DMS153 (cell line): ENCODE data around the gene REEP1.
A peak's percentile ranks its signal among the peaks of the same experiment; 100 is the strongest.
"Not testable (repeated sequence)": the region's sequence is repeated elsewhere in the genome, so short reads cannot be mapped to it uniquely, and the experiment has no call there.

ENCODE experiments used
- DNase-seq: peaks from one replicate; lab custom pipeline; 2025; lab: John Stamatoyannopoulos, UW

REEP1 gene

DNA sequence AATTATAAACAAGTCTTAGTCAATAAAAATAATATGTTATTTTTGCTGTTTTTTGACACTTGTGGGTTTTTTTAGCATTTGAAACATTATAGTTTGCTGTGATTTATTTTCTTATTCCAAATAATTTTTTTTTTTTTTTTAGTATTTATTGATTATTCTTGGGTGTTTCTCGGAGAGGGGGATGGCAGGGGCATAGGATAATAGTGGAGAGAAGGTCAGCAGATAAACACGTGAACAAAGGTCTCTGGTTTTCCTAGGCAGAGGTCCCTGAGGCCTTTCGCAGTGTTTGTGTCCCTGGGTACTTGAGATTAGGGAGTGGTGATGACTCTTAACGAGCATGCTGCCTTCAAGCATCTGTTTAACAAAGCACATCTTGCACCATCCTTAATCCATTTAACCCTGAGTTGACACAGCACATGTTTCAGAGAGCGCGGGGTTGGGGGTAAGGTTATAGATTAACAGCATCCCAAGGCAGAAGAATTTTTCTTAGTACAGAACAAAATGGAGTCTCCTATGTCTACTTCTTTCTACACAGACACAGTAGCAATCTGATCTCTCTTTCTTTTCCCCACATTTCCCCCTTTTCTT, 8.5 kb upstream of the REEP1 start:
- not testable (repeated sequence) for DNase-seq

DNA sequence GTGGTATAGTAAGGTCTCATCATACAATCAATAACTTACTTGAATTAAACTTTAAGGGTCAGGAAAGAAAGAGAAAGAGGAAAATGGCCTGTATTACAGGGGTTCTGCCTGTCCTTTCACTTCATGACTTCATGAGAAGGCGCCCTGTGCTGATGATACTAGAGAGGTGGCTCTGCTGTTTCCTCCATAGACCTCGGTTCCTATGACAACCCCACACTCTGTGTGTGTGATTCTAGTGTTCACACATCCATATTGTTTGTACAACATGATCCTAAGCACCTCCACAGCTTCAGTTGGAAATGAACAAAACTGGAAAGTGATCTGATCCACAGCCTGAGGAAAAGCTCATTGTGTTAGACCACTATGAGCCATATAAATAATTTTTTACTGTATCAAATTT, 7.0 kb upstream of the REEP1 start:
- peak; percentile 19 for DNase-seq

DNA sequence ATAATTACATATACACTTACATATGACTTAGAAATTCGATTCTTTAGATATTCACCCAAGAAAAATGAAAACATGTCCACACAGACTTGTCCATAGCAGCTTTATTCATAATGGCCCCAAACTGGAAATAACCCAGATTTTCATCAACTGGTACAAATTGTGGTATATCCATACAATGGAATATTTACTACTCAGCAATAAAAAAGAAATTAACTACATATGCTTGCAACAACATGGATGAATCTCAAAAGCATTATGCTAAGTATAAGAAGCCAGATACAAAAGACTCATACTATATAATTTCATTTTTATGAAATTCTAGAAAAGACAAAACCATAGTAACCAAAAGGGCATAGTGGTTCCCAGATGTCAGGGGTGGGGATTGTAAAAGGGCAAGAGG, 5.1 kb upstream of the REEP1 start:
- no peak for DNase-seq

DNA sequence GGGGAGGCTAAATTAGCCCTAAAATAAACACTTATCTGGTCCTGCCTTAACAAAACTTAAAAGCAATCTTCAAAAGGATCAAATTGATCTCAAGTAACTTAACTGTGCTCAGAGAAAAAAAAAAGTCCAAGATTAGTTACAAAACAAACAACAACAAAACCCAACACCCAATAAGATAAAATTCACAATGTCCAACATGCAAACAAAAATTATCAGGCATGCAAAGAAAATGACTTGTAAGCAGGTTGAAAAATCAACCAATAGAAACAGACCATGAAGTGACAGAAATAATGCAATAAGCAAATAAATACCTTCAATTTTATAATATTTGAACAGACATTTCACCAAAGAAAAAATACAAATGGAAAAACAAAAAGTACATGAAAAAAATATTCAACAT, 4.0 kb upstream of the REEP1 start:
- DNase-seq: no peak

DNA sequence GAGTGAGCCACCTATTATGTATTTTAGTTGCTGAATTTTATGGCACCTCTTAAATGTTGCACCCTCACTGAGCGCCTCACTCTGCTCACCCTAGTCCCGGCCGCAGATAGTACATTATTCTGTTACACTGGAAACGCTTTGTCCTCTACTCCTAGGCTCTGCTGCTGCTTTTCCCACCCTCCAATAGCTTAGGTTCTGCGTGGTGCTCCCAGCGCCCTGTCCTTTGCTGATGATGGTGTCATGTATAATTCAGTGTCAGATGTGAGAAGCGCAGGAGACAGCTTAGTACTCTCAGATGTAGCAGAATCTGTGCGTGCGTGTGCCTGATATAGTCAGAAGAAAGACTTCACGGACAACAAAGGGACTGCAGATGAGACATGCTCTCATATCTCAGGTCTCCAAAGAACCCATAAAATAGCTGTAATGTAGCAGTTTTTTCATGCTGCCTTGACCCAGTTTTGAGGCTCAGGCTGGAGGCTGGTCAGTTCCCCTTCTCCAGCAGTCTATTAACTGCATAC, 1.4 kb upstream of the REEP1 start:
- DNase-seq: no peak

DNA sequence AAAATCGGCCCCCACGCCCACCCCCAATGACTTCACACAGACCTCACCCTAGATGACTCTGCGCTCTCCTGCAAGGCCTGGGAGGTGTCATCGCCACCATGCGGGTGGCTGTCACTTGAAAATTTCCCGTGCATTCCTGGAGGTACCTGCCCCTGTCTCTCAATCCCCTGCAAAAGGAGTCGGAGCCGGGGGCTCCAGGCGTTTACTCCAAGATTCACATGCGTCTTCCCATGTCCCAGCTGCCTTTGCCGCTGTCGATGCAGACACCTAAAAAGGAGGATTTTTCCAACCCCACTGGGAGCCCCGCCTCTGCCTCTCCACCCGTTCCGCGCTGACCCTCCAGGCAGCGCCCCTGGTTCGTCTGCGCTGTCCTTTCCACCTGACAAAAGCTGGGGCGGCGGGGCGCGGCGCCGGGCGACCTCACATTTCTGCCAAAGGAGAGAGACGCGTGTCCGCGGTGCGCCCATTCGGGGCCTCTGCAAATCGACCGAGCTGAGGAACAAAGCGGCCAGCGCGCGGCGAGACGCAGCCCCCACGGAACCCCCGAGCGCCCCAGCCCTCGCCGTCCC, 667 bp downstream of the REEP1 start:
- DNase-seq: no peak

DNA sequence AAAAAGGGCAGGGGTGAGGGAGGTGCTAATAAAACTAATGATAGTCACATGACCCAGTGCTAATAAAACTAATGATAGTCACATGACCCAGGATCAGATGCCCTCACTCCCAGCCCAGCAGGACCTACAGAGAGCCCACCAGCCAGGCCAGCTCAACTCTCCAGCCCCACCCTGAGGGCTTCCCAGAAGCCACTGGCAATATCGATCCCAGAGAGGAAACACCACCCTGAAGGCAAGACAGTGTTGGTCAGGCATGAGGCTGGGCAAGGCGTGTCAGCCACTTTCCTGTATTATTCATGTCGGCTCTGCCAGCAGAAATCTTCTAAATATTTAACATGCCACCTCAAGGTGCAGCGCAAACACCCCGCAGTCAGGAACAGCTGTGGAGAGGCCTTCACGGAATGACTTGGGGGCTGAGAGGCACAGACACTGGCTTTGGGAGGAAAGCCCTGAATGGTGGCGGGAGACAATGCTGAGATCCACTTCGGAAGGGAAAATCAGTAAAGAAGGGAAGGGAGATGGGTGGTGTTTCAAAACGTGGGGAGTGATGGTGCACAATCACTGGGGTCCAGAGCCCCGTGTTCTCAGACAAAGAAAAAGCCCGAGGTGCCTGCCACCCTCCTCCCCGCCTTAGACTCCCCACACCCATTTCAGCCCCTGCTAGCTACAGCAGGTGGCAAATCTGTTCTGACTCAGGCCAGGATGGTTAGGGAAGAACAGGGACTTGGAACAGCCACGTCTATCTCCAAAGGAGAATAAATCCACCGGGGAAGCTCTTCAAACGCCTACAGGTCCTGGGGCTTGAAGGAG, 1.4 kb downstream of the REEP1 start:
- DNase-seq: no peak

DNA sequence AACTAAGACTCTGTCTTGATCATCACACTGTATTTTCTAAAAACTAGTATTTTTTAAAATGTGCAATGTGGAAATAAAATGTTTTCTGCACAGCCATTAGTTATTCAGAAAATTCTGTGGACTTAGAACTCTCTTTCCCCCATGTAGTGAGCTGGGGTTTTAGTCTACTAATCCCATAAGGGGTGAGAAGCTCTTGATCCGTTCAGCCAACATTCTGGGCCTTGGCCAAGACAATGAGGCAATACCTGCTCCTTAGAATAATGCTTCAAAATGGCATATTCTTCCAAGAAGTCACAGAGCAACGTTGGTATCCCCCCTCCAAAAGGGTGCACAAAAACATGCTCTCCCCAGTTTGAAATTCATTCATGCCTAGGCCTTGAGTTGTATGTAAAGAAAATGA, 4.0 kb downstream of the REEP1 start:
- no peak for DNase-seq

DNA sequence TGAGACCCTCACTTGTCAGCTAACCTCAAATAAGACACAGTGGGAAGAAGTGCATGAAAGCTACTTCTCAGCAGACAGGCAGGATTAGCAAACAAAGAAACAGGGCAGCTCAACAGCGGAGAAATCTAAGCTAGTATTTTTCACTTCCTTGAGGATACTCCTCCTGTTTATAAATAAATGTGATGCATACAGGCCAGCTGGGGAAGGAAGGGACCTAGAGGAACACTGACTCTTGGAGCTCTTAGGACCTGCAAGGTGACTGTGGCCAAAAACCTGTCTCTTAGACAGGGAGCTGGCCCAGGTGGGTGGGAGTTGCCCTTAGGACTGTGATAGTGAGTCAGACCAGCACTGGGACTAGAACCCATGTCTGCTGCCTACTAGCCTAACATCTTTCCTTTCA, 4.8 kb downstream of the REEP1 start:
- DNase-seq: no peak

DNA sequence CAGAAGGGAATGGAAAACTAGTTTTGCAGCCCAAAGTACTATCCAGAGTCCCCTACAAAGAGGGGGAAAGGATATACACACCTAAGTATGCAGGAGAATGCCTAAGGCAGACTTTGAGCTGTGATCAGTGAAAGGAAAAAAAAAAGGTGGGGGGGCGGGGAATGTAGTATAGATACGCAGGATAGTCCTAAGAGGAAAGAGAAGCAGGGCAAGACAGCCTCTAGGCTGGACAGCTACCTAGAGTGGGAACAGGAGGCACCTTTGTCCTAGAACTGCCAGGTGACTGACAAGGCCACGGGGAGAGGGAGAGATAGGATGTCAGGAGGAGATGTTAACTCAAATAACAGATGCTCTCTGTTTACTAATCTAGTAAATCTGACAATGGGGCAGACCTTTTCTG, 6.0 kb downstream of the REEP1 start:
- no peak for DNase-seq

DNA sequence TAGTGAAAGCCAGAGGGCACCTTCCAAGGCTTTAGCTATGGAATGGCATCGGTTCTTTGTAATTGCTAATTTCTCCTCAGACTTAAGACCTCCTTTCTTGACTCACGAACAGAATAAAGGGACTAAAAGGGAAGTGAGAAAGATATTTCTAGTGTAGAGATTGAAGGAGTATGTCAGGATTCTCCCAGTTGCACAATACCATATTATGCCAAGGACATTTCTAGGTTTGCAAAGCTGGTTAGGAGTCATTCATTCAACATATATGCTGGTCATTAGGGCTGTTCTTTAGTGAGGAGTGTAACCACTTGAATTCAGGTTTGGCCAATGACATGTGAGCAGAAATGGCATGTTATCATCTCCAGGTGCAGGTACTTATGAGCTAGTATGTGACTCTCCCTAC, 7.4 kb downstream of the REEP1 start:
- no peak for DNase-seq

DNA sequence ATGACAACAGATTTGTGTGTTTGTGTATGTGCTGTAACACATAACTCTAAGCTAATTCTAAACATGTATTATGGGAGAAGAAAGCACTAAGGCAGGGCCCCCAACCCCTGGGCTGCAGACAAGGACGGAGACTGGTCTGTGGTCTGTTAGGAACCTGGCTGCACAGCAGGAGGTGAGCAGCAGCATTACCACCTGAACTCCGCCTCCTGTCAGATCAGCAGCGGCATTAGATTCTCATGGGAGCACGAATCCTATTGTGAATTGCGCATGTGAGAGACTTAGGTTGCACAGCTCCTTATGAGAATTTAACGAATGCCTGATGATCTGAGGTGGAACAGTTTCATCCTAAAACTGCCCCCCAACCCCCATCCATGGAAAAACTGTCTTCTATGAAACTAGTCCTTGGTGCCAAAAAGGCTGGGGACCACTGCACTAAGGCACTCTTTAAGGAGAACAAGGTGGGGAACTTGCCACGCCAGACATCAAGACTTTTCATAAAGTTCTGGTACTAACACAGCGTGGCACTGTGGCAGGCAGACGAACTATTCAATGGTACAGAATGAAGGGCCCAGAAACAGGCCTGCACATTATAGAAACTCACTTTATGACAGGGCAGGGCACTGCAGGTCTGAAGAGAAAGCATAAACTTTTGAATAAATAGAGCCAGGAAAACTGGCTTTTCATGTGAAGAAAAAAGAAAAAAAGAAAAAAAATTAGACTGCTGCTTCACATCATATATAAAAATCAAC, 14.0 kb downstream of the REEP1 start:
- DNase-seq: no peak

DNA sequence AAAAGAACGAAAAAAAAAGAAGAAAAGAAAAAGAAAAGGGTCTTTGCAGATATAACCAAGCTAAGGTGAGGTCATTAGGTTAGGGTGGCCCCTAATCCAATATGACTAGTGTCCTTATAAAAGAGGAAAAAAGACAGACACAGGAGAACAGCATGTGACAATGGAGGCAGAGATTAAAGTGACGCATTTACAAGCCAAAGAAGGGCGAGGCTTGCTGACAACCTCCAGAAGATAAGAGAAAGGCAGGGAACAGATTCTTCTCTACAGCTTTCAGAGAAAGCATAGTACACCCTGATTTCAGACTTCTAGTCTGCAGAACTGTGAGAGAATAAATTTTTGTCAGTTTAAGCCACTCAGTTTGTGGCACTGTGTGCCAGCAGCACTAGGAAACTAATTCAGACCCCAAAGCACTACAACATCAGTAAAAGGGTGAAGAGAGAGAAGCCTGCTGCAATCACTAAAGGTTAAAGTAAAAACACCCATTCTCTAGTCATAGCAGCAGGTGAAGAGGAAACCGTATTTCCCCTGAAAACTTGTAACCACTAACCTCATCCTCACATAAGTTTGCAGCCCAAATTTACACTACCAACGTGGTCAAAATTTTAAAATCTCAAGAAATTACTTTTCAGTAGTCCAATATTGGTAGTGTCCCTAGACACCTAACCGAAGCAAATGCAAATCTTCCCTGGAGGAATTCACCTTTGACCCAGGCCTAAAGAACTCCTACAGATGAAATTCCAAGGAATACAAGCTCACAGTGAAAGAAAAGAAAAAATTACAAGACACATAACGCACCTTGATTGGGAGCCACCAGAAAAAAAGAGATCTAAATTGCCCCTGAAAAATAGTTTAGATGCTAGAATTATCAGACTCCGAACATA, 17.5 kb downstream of the REEP1 start:
- no peak for DNase-seq

DNA sequence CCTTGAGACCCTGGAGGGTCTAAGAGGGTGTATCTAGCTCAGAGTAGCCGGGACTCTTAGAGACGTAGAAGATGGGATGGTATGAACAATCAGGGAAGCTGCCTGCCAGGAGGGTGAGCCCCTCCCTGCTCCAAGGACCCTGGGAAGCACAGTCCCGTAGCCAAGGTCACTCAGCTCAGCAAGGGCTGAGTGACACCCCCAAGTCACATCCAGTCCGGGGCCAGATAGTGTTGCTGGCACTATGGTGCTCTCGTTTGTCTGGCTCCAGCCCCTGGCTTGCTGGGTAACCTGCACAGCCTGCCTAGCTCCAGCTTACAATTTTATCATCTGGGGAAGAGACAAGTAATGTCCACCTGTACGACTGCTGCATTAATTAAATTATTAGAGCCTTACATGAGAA, 22.3 kb downstream of the REEP1 start:
- DNase-seq: no peak

DNA sequence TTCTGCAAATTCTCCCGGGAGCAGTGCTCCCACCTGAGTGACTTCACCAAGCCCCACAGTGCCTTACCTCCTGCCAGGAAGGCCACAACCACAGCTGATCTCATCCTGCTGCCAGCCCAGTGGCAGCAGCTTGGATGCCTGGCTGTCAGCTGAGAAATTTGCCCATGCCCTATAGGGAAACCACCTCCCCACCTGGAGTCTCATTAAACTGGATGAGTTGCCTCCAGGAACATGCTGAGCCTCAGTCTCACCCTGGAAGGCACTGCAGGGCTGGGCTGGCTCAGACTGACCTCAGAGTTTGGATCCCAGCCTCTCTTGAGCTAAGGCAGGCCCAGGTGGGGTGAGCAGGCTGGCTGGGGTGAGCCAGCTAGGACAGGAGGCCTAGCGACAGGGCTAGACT, 23.3 kb downstream of the REEP1 start:
- no peak for DNase-seq

DNA sequence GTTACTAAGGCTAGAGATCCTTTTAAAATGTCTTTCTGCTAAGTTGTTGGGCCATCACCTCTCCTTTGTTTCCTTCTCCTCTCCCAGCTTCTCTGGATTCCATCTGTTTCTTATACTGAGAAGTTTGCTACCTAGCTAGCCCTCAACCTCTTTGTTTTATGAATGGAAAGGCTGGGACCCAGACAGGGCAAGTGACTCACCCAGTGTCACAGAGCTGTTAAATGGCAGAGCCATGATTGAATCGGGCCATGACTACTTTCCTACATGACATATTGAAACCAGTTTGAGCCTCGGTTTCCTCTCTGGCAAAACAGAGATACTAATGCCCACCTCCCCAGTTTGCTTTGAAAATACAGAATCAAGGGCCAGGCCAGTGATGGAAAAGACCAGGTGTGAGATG, 24.1 kb downstream of the REEP1 start:
- DNase-seq: no peak

DNA sequence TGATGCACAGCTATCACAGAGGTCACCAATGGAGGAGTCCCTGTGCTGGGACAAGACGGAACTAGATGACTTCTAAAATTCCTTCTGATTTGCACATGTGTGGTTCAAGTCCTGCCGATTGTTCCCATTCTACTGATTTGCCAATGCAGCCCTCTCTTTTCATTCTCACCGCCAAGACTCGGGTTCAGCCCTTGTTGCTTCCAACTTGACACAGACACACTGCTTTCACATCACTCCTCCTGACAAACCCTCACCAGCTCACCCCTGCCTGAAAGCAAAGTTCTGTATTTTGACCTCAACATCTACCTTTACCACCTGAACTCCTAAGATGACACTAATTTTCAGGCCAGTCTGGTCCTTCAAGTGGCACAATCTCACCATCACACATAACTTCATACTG, 25.5 kb downstream of the REEP1 start:
- DNase-seq: no peak

DNA sequence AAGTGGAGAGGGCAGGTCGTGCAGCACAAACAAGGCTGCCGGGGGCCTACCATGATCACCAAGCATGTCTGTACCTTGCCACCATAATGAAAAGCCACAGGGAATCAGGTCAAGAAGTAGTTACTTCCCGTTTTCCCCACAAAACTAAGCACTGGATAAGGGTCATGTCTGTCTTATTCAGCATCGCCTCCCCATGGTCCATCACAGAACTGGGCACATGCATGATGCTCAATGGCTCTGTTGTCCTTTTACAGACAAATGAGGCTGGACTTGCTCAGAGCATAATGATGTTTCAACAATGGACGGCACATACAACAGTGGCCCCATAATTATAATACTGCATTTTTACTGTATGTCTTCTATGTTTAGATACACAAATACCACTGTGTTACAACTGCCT, 27.5 kb downstream of the REEP1 start:
- no peak for DNase-seq

DNA sequence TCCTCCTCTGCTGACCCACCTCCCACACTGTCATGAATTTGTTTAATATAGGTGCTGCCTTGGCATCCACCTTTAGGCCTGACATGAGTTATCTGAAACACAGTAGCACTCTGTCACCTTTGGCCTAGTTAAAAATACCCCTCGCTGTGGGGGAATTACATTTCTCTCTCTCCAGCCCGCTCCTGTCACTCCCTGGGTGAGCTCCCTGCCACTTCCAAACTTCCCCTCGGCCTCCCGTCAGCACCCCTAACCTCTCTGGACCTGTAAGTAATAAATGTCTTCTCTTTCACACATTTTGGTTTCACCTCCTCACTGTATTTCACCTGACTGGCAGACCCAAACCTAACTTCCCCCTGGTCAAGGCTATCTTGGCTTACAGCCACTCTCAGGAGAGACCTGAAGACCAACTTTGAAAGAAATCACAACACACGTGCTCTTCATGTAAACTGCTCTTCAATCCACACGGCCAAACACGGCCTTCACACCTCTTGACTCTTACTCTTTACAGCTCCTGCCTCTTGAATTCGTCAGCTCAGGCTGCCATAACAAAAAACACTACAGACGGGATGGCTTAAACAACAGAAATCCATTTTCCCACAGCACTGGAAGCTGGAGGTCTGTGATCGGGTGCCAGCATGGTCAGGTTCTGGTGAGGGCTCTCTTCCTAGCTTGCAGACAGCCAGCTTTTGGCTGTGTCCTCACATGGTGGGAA, 28.3 kb downstream of the REEP1 start:
- no peak for DNase-seq

DNA sequence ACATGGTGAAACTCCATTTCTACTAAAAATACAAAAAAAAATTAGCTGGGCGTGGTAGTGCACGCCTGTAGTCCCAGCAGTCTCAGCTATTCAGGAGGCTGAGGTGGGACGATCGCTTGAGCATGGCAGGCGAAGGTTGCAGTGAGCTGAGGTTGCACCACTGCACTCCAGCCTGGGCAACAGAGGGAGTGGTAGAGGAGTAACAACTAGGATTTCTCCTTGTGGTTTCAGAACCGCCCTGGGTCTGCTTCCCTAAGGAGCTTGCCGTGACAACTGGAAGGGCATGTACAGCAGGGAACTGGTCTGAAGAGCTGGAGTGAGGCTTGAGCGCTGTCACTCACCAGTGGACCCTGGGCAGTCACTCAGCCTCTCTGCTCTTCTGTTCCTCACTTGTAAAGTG, 29.1 kb downstream of the REEP1 start:
- no peak for DNase-seq

DNA sequence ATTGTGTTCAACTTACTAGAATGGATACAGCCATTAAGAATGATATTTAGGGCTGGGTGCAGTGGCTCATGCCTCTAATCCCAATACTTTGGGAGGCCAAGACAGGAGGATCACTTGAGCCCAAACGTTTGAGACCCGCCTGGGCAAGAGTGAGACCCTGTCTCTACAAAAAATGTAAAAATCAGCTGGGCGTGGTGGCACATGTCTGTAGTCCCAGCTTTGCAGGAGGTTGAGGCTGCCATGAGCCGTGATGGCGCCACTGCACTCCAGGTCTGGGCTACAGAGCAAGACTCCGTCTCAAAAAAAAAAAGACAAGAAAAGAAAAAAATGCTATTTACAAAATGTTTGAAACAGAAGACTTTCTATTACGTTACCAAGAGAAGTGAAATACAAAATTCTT, 30.0 kb downstream of the REEP1 start:
- no peak for DNase-seq
